ENCODE data around the gene ZFYVE19.

Gene ZFYVE19

GRCh38 chr15:40796041-40796440 lies 10.8 kb upstream of the ZFYVE19 start:
- no peak overlapping the region for H3K4me3 ChIP-seq (ENCODE audit: control insufficient read depth, low read depth, low read length)
- DNase-seq (ENCODE audit: low read depth), result no peak
- no peak for TF ChIP-seq CTCF (conservative IDR thresholded peaks at IDR 0.05; ENCODE audit: control insufficient read depth, insufficient read depth, low read depth, low read length)

- DNase-seq (ENCODE audit: low read depth), result no peak
- no peak overlapping the region for H3K4me3 ChIP-seq (ENCODE audit: control insufficient read depth, low read depth, low read length)
- no peak for TF ChIP-seq CTCF (conservative IDR thresholded peaks at IDR 0.05; ENCODE audit: control insufficient read depth, insufficient read depth, low read depth, low read length)
Observed at GRCh38 chr15:40796512-40796911, 10.4 kb upstream of the ZFYVE19 start.

GRCh38 chr15:40799523-40799922 lies 7.4 kb upstream of the ZFYVE19 start:
- DNase-seq (ENCODE audit: low read depth), result no peak
- TF ChIP-seq CTCF (conservative IDR thresholded peaks at IDR 0.05; ENCODE audit: control insufficient read depth, insufficient read depth, low read depth, low read length), result no peak
- H3K4me3 ChIP-seq (ENCODE audit: control insufficient read depth, low read depth, low read length), result no peak overlapping the region

- no peak overlapping the region for H3K4me3 ChIP-seq (ENCODE audit: control insufficient read depth, low read depth, low read length)
- no peak for DNase-seq (ENCODE audit: low read depth)
- no peak for TF ChIP-seq CTCF (conservative IDR thresholded peaks at IDR 0.05; ENCODE audit: control insufficient read depth, insufficient read depth, low read depth, low read length)
Observed at GRCh38 chr15:40803076-40803475, 3.8 kb upstream of the ZFYVE19 start.

GRCh38 chr15:40803688-40804087 lies 3.2 kb upstream of the ZFYVE19 start:
- no peak overlapping the region for H3K4me3 ChIP-seq (ENCODE audit: control insufficient read depth, low read depth, low read length)
- DNase-seq (ENCODE audit: low read depth), result no peak
- no peak for TF ChIP-seq CTCF (conservative IDR thresholded peaks at IDR 0.05; ENCODE audit: control insufficient read depth, insufficient read depth, low read depth, low read length)

- peak overlapping the region; percentile 99 for H3K4me3 ChIP-seq (ENCODE audit: control insufficient read depth, low read depth, low read length)
- no peak for DNase-seq (ENCODE audit: low read depth)
- no peak for TF ChIP-seq CTCF (conservative IDR thresholded peaks at IDR 0.05; ENCODE audit: control insufficient read depth, insufficient read depth, low read depth, low read length)
Observed at GRCh38 chr15:40806672-40807027, 239 bp upstream of the ZFYVE19 start.

- no peak for TF ChIP-seq CTCF (conservative IDR thresholded peaks at IDR 0.05; ENCODE audit: control insufficient read depth, insufficient read depth, low read depth, low read length)
- DNase-seq (ENCODE audit: low read depth), result peak; percentile 55
- peak overlapping the region; percentile 99 for H3K4me3 ChIP-seq (ENCODE audit: control insufficient read depth, low read depth, low read length)
Observed at GRCh38 chr15:40807888-40808461, 1.1 kb downstream of the ZFYVE19 start.

Measured in fibroblast of mammary gland (primary cell).